NB4 (cell line): ENCODE results near the gene TNFRSF1B.

Experiments
- DNase-seq: peaks from one replicate; pipeline ENCODE4 v3.0.0; 2010; ENCODE audit warnings: low read depth
- H3K4me3 ChIP-seq: one replicate; pipeline ENCODE4 v1.5.1; 2011; ENCODE audit warnings: mild to moderate bottlenecking, low read depth, low read length, moderate library complexity
- MYC ChIP-seq: IDR thresholded peaks from 2 replicates; pipeline ENCODE4 v1.6.1; 2011; ENCODE audit warnings: low read depth, low read length
- POLR2A ChIP-seq: IDR thresholded peaks from 2 replicates; pipeline ENCODE4 v1.6.1; 2011; ENCODE audit warnings: mild to moderate bottlenecking; ENCODE audit not compliant: insufficient read length; ENCODE audit errors: extremely low read depth
- TF ChIP-seq, protein P1 (sequence below): IDR thresholded peaks from 2 replicates; pipeline ENCODE4 v1.6.1; 2011; ENCODE audit warnings: low read depth, low read length
- TF ChIP-seq, protein P2 (sequence below): IDR thresholded peaks from one replicate; pipeline ENCODE4 v1.5.1; 2012; ENCODE audit warnings: low read depth, low read length

The TNFRSF1B gene

DNA sequence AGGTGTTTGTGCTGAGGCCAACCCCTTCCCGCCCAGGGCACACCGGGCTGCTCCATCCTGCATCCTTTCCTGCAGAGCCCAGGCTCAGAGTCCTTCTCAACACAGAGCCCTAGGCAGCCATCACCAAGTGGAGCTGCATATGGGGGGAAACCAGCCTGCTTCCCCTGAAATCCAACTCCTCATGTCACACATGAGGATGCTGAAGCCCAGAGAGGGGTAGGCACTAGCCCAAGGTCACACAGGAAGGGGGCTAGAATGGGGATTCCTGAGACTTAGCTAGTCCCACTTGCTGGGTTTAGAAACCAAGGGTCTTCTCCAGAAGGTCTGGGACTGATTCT, 5.5 kb upstream of the TNFRSF1B start:
- DNase-seq, result no peak
- H3K4me3 ChIP-seq, result no peak overlapping the region
- no peak for TF ChIP-seq POLR2A
- 0 out of 2 replicates have a peak, but pooled peaks have one; percentile 6 for TF ChIP-seq MYC

DNA sequence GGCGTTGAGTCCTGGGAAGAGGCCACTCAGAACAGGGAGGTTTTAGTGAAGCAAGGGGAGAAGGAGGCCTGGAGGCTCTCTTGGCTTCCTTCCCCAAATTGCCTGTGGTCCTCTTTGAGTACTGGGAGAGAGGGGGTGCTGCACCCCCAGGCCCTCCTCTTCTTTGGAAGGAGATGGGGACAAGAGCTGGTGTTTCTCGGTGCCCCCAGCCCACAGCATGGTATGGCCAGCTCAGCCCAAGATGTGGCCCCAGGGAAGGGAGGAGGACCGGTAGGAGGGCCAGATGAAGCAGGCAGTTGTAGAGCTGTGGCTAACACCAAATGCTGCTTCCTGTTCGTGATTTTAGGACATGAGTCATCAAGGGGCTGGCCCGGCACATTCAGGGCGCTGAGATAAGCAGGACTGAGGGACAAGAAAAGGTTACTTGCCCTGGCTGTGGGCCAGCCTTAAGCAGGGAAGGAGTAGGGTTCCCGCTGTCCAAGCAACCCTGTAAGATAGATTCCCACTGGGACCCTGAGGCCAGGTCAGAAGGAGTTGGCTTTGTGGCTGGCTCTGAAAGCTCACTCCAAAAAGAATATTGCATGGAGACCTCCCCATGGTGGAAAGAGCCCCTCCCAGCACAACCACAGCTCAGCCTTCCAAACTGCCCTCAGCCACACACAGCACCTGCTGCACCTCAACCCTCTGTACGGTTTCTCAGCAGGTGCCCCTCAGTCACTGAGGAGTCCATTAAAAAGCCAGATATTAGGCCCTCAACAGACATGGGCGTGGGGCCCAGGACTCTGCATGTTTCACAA, 4.9 kb upstream of the TNFRSF1B start:
- peak; percentile 96 for DNase-seq
- no peak overlapping the region for H3K4me3 ChIP-seq
- TF ChIP-seq, protein P1, sequence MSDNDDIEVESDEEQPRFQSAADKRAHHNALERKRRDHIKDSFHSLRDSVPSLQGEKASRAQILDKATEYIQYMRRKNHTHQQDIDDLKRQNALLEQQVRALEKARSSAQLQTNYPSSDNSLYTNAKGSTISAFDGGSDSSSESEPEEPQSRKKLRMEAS, result peak; percentile 41; the same call in 1 of the 2 replicates
- TF ChIP-seq MYC (peak; percentile 6; the same call in 1 of the 2 replicates), POLR2A (no peak)

DNA sequence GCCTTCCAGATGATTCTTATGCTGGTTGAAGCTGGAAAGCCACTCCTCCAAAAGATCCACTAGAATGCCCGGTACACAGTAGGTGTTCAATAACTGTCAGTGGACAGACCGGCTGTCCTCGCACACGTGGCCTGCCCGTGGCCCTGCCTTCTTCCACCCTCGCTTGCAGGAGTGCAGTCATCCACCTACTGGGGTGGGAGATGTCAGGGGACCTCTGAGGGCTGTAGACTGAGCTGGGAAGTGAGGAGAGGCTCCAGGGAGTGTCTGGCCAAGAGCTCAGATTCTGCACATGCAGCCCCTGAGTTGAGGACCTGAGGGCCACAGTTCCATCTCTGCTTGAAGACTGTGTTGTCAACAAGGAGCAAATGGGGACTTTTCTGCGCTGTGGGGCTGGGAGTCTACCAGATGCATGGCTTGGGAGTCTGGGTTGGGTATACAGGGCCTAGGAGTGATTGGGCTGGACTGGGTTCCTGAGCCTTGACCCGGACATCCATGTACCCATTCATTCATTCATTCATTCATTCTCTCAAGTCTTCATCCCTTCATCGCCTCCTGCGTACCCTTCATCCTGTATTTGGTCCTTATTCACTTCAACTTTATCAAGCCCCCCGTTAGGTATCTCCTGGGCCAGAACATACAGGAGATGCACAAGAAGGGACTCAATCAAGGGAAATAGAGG, 4.2 kb upstream of the TNFRSF1B start:
- TF ChIP-seq POLR2A, result no peak
- TF ChIP-seq, protein P2, sequence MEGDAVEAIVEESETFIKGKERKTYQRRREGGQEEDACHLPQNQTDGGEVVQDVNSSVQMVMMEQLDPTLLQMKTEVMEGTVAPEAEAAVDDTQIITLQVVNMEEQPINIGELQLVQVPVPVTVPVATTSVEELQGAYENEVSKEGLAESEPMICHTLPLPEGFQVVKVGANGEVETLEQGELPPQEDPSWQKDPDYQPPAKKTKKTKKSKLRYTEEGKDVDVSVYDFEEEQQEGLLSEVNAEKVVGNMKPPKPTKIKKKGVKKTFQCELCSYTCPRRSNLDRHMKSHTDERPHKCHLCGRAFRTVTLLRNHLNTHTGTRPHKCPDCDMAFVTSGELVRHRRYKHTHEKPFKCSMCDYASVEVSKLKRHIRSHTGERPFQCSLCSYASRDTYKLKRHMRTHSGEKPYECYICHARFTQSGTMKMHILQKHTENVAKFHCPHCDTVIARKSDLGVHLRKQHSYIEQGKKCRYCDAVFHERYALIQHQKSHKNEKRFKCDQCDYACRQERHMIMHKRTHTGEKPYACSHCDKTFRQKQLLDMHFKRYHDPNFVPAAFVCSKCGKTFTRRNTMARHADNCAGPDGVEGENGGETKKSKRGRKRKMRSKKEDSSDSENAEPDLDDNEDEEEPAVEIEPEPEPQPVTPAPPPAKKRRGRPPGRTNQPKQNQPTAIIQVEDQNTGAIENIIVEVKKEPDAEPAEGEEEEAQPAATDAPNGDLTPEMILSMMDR, result no peak
- TF ChIP-seq, protein P1, result no peak
- DNase-seq, result no peak
- H3K4me3 ChIP-seq, result no peak overlapping the region

DNA sequence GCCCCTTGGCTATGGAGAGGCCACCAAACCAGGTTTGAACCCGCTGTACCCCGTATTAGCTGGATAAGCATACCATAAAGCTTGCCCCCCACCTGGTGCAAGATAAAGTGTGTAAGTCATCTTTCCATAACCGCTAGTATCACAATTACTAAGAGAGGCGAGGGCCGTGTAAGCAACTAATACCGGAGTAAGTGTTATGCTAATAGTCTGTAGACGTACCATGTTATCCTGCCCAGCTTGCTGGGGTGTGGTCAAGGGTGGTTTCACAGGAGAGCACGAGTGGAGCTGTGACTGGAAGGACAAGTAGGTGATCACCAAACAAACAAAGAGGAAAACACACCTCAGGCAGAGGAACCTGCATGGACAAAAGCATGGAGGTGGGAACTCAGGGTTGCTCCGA, 3.6 kb upstream of the TNFRSF1B start:
- no peak overlapping the region for H3K4me3 ChIP-seq
- TF ChIP-seq POLR2A (no peak), MYC (no peak)
- TF ChIP-seq, protein P2, result no peak
- TF ChIP-seq, protein P1, result no peak
- no peak for DNase-seq

DNA sequence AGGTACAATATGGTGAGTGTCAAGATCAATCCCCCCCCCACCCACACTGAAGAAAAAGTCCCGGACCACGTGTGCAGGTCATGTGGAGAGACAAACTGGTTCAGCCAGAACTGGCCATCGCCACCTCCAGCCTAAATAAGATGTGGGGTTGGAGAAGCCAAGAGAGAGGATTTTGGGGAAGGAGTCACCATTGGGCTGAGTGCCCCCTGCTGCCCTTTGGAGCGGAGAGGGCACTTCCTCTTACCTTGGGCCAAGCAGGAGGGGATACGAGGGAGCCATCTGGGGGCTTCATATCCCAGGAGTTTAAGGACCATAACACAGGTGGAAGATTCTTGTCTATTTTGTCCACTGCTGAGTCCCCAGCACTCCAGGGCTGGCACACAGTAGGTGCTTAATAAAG, 2.6 kb upstream of the TNFRSF1B start:
- no peak for DNase-seq
- no peak for TF ChIP-seq POLR2A
- no peak for TF ChIP-seq MYC
- TF ChIP-seq, protein P1, result no peak
- H3K4me3 ChIP-seq, result no peak overlapping the region

DNA sequence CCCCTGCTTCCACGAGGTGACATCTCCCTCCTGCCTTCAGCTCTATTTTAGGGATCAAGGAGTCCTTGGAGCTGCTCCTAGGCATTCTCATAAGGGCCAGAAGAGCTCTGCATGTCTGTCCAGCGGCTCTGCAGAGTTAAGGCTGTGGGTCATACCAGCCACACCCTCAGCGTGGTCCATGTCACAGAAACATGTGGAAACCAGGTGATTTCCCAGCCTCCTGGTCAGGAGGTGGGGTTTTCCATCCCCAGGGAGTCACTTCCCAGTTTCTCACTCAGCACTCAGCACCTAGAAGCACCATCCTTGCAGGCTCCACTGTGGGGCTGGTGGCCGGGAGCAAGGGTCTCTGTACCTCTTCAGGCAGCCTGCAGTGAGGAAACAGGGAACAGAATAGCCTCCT, 1.4 kb upstream of the TNFRSF1B start:
- DNase-seq, result no peak

More for the DNA sequence above, 1.4 kb upstream of the TNFRSF1B start:
- no peak for TF ChIP-seq MYC
- TF ChIP-seq, protein P1, result no peak
- TF ChIP-seq, protein P2, result no peak
- TF ChIP-seq POLR2A, result no peak
- no peak overlapping the region for H3K4me3 ChIP-seq
